Measurements from ENCODE around the gene PROKR1.
"Not testable (repeated sequence)": the region's sequence is repeated elsewhere in the genome, so short reads cannot be mapped to it uniquely, and the experiment has no call there.

DNA sequence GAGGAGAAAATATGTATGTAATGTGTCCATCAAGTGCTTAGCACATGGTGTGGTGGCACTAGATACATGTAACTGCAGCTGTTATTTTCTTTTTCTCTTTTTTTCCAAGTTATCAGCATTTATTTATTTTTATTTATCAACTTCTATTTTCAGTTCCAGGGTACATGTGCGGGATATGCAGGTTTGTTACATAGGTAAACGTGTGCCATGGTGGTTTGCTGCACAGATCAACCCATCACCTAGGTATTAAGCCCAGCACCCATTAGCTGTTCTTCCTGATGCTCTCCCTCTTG is 47.9 kb upstream of the PROKR1 start:
- not testable (repeated sequence) for TF ChIP-seq POLR2A (IDR thresholded peaks at IDR 0.05; ENCODE audit: low read depth, low read length)
- TF ChIP-seq, protein P1, sequence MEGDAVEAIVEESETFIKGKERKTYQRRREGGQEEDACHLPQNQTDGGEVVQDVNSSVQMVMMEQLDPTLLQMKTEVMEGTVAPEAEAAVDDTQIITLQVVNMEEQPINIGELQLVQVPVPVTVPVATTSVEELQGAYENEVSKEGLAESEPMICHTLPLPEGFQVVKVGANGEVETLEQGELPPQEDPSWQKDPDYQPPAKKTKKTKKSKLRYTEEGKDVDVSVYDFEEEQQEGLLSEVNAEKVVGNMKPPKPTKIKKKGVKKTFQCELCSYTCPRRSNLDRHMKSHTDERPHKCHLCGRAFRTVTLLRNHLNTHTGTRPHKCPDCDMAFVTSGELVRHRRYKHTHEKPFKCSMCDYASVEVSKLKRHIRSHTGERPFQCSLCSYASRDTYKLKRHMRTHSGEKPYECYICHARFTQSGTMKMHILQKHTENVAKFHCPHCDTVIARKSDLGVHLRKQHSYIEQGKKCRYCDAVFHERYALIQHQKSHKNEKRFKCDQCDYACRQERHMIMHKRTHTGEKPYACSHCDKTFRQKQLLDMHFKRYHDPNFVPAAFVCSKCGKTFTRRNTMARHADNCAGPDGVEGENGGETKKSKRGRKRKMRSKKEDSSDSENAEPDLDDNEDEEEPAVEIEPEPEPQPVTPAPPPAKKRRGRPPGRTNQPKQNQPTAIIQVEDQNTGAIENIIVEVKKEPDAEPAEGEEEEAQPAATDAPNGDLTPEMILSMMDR (conservative IDR thresholded peaks at IDR 0.05; ENCODE audit: low read depth, low read length): not testable (repeated sequence)
- TF ChIP-seq, protein P2, sequence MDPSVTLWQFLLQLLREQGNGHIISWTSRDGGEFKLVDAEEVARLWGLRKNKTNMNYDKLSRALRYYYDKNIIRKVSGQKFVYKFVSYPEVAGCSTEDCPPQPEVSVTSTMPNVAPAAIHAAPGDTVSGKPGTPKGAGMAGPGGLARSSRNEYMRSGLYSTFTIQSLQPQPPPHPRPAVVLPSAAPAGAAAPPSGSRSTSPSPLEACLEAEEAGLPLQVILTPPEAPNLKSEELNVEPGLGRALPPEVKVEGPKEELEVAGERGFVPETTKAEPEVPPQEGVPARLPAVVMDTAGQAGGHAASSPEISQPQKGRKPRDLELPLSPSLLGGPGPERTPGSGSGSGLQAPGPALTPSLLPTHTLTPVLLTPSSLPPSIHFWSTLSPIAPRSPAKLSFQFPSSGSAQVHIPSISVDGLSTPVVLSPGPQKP (IDR thresholded peaks at IDR 0.05; ENCODE audit: borderline replicate concordance, low read depth, low read length): not testable (repeated sequence)

Data from IMR-90 (cell line).